ENCODE data around the gene SUGP1. TPM values are rescaled to one million over a fixed set of nuclear protein-coding genes. Genes with fewer than 3 reads are reported as not detected.
A peak's percentile ranks its signal among the peaks of the same experiment; 100 is the strongest.

Gene SUGP1
- total RNA-seq, 1 donor from 2014 or later: 73.2 TPM

GRCh38 chr19:19342086-19343015 lies 22.0 kb upstream of the SUGP1 start:
- Mint-ChIP-seq H3K9me3 (ENCODE audit: unreplicated experiment) (no peaks in the 10 kb centered on the region), H3K4me1 (ENCODE audit: unreplicated experiment) (no peaks in the 10 kb centered on the region), H3K27me3 (ENCODE audit: unreplicated experiment) (peaks cover 5% of the 10 kb centered on the region), H3K4me3 (ENCODE audit: unreplicated experiment) (no peak overlapping the region), H3K36me3 (ENCODE audit: low read depth, unreplicated experiment) (peaks cover 29% of the 10 kb centered on the region), H3K27ac (ENCODE audit: unreplicated experiment) (no peak overlapping the region)
- TF ChIP-seq, protein P1, sequence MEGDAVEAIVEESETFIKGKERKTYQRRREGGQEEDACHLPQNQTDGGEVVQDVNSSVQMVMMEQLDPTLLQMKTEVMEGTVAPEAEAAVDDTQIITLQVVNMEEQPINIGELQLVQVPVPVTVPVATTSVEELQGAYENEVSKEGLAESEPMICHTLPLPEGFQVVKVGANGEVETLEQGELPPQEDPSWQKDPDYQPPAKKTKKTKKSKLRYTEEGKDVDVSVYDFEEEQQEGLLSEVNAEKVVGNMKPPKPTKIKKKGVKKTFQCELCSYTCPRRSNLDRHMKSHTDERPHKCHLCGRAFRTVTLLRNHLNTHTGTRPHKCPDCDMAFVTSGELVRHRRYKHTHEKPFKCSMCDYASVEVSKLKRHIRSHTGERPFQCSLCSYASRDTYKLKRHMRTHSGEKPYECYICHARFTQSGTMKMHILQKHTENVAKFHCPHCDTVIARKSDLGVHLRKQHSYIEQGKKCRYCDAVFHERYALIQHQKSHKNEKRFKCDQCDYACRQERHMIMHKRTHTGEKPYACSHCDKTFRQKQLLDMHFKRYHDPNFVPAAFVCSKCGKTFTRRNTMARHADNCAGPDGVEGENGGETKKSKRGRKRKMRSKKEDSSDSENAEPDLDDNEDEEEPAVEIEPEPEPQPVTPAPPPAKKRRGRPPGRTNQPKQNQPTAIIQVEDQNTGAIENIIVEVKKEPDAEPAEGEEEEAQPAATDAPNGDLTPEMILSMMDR (IDR thresholded peaks at IDR 0.05; ENCODE audit: unreplicated experiment): peak; percentile 87
- DNase-seq (ENCODE audit: low spot score): peak; percentile 91

DNA sequence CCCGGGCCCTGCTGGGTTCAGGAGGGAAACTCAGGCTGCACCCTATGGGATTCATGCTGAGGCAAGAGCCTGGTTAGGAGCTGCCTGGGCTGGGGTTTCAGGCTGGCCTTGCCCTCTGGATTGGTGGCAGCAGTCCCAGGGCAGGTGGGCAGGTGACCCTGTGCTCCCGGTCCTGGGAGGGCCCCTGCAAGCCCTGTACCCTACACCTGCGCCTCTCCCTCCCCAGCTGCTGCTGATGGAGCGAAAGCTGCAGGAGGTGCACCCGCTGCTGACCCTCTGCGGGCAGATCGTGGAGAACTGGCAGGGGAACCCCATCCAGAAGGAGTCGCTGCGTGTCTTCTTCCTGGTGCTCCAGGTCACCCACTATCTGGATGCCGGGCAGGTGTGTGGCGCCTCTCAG lies 20.7 kb upstream of the SUGP1 start:
- Mint-ChIP-seq H3K4me1 (ENCODE audit: unreplicated experiment) (no peaks in the 10 kb centered on the region), H3K27me3 (ENCODE audit: unreplicated experiment) (peaks cover 3% of the 10 kb centered on the region), H3K36me3 (ENCODE audit: low read depth, unreplicated experiment) (peaks cover 24% of the 10 kb centered on the region), H3K27ac (ENCODE audit: unreplicated experiment) (no peak overlapping the region), H3K9me3 (ENCODE audit: unreplicated experiment) (no peaks in the 10 kb centered on the region), H3K4me3 (ENCODE audit: unreplicated experiment) (no peak overlapping the region)
- DNase-seq (ENCODE audit: low spot score): no peak
- TF ChIP-seq, protein P1 (IDR thresholded peaks at IDR 0.05; ENCODE audit: unreplicated experiment): no peak

- peaks cover 6% of the 10 kb centered on the region for H3K27me3 Mint-ChIP-seq (ENCODE audit: unreplicated experiment)
- no peak overlapping the region for H3K4me3 Mint-ChIP-seq (ENCODE audit: unreplicated experiment)
- no peaks in the 10 kb centered on the region for H3K4me1 Mint-ChIP-seq (ENCODE audit: unreplicated experiment)
- TF ChIP-seq, protein P1 (IDR thresholded peaks at IDR 0.05; ENCODE audit: unreplicated experiment): no peak
- H3K9me3 Mint-ChIP-seq (ENCODE audit: unreplicated experiment): no peaks in the 10 kb centered on the region
- DNase-seq (ENCODE audit: low spot score): no peak
- H3K27ac Mint-ChIP-seq (ENCODE audit: unreplicated experiment): no peak overlapping the region
- H3K36me3 Mint-ChIP-seq (ENCODE audit: low read depth, unreplicated experiment): peaks cover 24% of the 10 kb centered on the region
These were observed 17.8 kb upstream of the SUGP1 start for GRCh38 chr19:19338082-19338481.

- no peaks in the 10 kb centered on the region for H3K9me3 Mint-ChIP-seq (ENCODE audit: unreplicated experiment)
- TF ChIP-seq, protein P1 (IDR thresholded peaks at IDR 0.05; ENCODE audit: unreplicated experiment): no peak
- no peak for DNase-seq (ENCODE audit: low spot score)
These were observed 16.8 kb upstream of the SUGP1 start for GRCh38 chr19:19337120-19337519.

GRCh38 chr19:19336597-19336996 lies 16.3 kb upstream of the SUGP1 start:
- peak overlapping the region; percentile 72 for H3K4me3 Mint-ChIP-seq (ENCODE audit: unreplicated experiment)
- TF ChIP-seq, protein P1 (IDR thresholded peaks at IDR 0.05; ENCODE audit: unreplicated experiment): no peak
- DNase-seq (ENCODE audit: low spot score): no peak
- no peak overlapping the region for H3K27ac Mint-ChIP-seq (ENCODE audit: unreplicated experiment)
- peaks cover 6% of the 10 kb centered on the region for H3K27me3 Mint-ChIP-seq (ENCODE audit: unreplicated experiment)
- H3K36me3 Mint-ChIP-seq (ENCODE audit: low read depth, unreplicated experiment): peaks cover 23% of the 10 kb centered on the region
- H3K4me1 Mint-ChIP-seq (ENCODE audit: unreplicated experiment): no peaks in the 10 kb centered on the region
- no peaks in the 10 kb centered on the region for H3K9me3 Mint-ChIP-seq (ENCODE audit: unreplicated experiment)

More at GRCh38 chr19:19337120-19337519, 16.8 kb upstream of the SUGP1 start:
- no peak overlapping the region for H3K27ac Mint-ChIP-seq (ENCODE audit: unreplicated experiment)
- H3K27me3 Mint-ChIP-seq (ENCODE audit: unreplicated experiment): peaks cover 6% of the 10 kb centered on the region
- peaks cover 20% of the 10 kb centered on the region for H3K36me3 Mint-ChIP-seq (ENCODE audit: low read depth, unreplicated experiment)
- H3K4me1 Mint-ChIP-seq (ENCODE audit: unreplicated experiment): no peaks in the 10 kb centered on the region
- no peak overlapping the region for H3K4me3 Mint-ChIP-seq (ENCODE audit: unreplicated experiment)

Measured in endothelial cell (in vitro differentiated cells).